ENCODE data around the gene ZNF473. TPM values are rescaled to one million over a fixed set of nuclear protein-coding genes. Genes with fewer than 3 reads are reported as not detected.
A peak's percentile ranks its signal among the peaks of the same experiment; 100 is the strongest.
"Not testable (repeated sequence)": the region's sequence is repeated elsewhere in the genome, so short reads cannot be mapped to it uniquely, and the experiment has no call there.

Gene ZNF473
- total RNA-seq, 1 donor: 7.3 TPM

- DNase-seq (ENCODE audit: low read depth); H3K4me3 ChIP-seq (ENCODE audit: low read depth, low read length): not testable (repeated sequence)
Measured at GRCh38 chr19:50084440-50084839, 58.6 kb downstream of the ZNF473 start.

DNA sequence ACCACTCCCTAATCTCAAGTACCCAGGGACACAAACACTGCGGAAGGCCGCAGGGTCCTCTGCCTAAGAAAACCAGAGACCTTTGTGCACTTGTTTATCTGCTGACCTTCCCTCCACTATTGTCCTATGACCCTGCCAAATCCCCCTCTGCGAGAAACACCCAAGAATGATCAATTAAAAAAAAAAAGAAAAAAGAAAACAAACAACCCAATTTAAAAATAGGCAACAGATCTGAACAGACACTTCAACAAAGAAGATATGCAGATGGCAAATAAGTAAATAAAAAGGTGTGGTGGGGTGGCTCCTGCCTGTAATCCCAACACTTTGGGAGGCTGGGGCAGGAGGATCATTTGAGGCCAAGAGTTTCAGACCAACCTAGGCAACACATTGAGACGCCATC lies 61.3 kb downstream of the ZNF473 start:
- DNase-seq (ENCODE audit: low read depth): not testable (repeated sequence)

GRCh38 chr19:50090706-50091105 lies 64.9 kb downstream of the ZNF473 start:
- not testable (repeated sequence) for H3K4me3 ChIP-seq (ENCODE audit: low read depth, low read length); DNase-seq (ENCODE audit: low read depth)
- TF ChIP-seq CTCF (IDR thresholded peaks at IDR 0.05; ENCODE audit: insufficient read depth, low read depth, low read length): peak; percentile 14

More for the DNA sequence above, 61.3 kb downstream of the ZNF473 start:
- H3K4me3 ChIP-seq (ENCODE audit: low read depth, low read length): not testable (repeated sequence)

GRCh38 chr19:50091786-50092185 lies 66.0 kb downstream of the ZNF473 start:
- H3K4me3 ChIP-seq (ENCODE audit: low read depth, low read length); DNase-seq (ENCODE audit: low read depth): not testable (repeated sequence)

GRCh38 chr19:50092597-50092996 lies 66.8 kb downstream of the ZNF473 start:
- not testable (repeated sequence) for DNase-seq (ENCODE audit: low read depth); H3K4me3 ChIP-seq (ENCODE audit: low read depth, low read length)

DNA sequence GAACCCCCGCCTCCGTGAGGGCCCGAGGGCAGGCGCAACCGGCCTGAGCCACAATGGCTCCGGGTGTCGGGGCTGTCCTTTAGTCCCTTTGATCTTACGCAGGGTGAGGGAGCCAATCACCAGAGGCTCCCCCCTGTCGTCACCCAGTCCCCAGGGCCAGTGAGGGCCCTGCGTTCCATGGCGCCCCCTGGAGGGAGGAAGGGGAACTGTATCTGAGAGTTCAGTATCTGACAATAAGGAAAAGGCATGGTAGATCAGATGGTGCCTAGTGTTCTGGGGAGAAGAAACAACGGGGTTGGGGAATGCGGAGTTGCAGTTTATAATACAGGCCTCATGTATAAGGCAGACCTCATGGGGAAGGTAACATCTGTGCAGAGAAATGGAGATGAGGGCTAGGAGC lies 72.1 kb downstream of the ZNF473 start:
- DNase-seq (ENCODE audit: low read depth); H3K4me3 ChIP-seq (ENCODE audit: low read depth, low read length): not testable (repeated sequence)

DNA sequence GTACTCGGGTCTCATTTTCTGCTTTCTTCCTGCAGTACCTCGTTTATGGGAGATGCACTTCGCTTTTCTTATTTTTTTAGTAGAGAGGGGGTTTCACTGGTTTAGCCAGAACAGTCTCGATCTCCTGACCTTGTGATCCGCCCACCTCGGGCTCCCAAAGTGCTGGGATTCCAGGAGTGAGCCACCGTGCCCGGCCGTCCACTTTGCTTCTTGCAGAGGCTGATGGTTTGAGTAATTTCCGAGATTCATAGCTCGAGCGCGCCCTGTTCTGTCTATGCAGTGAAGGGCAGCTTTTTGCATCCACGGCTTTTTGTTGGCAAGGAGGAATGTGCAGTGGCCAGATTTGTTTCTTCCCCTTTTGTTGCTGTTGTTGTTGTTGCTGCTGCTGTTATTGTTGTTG lies 73.1 kb downstream of the ZNF473 start:
- not testable (repeated sequence) for DNase-seq (ENCODE audit: low read depth); H3K4me3 ChIP-seq (ENCODE audit: low read depth, low read length)

GRCh38 chr19:50099696-50100095 lies 73.9 kb downstream of the ZNF473 start:
- not testable (repeated sequence) for H3K4me3 ChIP-seq (ENCODE audit: low read depth, low read length); DNase-seq (ENCODE audit: low read depth)

- not testable (repeated sequence) for H3K4me3 ChIP-seq (ENCODE audit: low read depth, low read length); DNase-seq (ENCODE audit: low read depth)
Measured at GRCh38 chr19:50100946-50101345, 75.1 kb downstream of the ZNF473 start.

Other genes starting within 250 kb of the ZNF473 start
- 15.1 and 19.3 TPM in 2 replicates for gene FUZ, start 212.7 kb upstream of the ZNF473 start, total RNA-seq
- gene MED25, start 207.7 kb upstream of the ZNF473 start, total RNA-seq: 21.6 and 21.9 TPM in 2 replicates
- gene PTOV1, start 174.8 kb upstream of the ZNF473 start, total RNA-seq: 47.9 and 53.5 TPM in 2 replicates
- 40.2 and 64.1 TPM in 2 replicates for gene PNKP, start 158.4 kb upstream of the ZNF473 start, total RNA-seq
- gene AKT1S1, start 148.7 kb upstream of the ZNF473 start, total RNA-seq: 11.9 and 12.5 TPM in 2 replicates
- 23.3 and 27.4 TPM in 2 replicates for gene TBC1D17, start 148.3 kb upstream of the ZNF473 start, total RNA-seq
- 0.43 and 0.64 TPM in 2 replicates for gene IL4I1, start 129.1 kb upstream of the ZNF473 start, total RNA-seq
- gene ATF5, start 96.8 kb upstream of the ZNF473 start, total RNA-seq: 8.2 and 9.0 TPM in 2 replicates
- gene NUP62, start 96.5 kb upstream of the ZNF473 start, total RNA-seq: 25.8 and 43.2 TPM in 2 replicates
- not detected in 2 replicates for gene SIGLEC11, start 64.8 kb upstream of the ZNF473 start, total RNA-seq
- gene VRK3, start 633 bp upstream of the ZNF473 start, total RNA-seq: 20.3 and 28.5 TPM in 2 replicates
- not detected in 2 replicates for gene IZUMO2, start 137.3 kb downstream of the ZNF473 start, total RNA-seq
- not detected in 2 replicates for gene MYH14, start 177.6 kb downstream of the ZNF473 start, total RNA-seq

Measured in fibroblast of villous mesenchyme (primary cell).